Keratinocyte (primary cell): ENCODE results near the gene FBLN7. TPM values are rescaled to one million over a fixed set of nuclear protein-coding genes. Genes with fewer than 3 reads are reported as not detected.

ENCODE experiments used
- DNase-seq: peaks from one replicate; pipeline ENCODE4 v3.0.0-alpha.2; 2011; ENCODE audit warnings: low read depth, missing footprints, low spot score
- FAIRE-seq: peaks from 2 replicates; lab custom pipeline; 2011; peaks lifted over from hg19 to GRCh38; lab: Jason Lieb, UNC
- H2AFZ ChIP-seq: 2 replicates; pipeline ENCODE4 v1.6.0; 2012; ENCODE audit warnings: low read length, control low read depth, inconsistent platforms; ENCODE audit not compliant: control insufficient read depth
- H3K27ac ChIP-seq: 2 replicates; pipeline ENCODE4 v1.5.1; 2011; ENCODE audit warnings: low read length; ENCODE audit not compliant: control insufficient read depth, insufficient read depth
- H3K27me3 ChIP-seq: 3 replicates; pipeline ENCODE4 v1.6.0; 2011; ENCODE audit warnings: low read length; ENCODE audit not compliant: control insufficient read depth, insufficient read depth; ENCODE audit errors: extremely low read depth
- H3K36me3 ChIP-seq, 2 experiments: 2 replicates in 1 of 2; 3 replicates in 1 of 2; pipeline ENCODE4 v1.5.1; 2011; ENCODE audit warnings: low read length in 2 of 2, mild to moderate bottlenecking in 1 of 2; ENCODE audit not compliant: control insufficient read depth in 2 of 2, insufficient read depth in 2 of 2; ENCODE audit errors: extremely low read depth in 1 of 2
- H3K4me1 ChIP-seq: 3 replicates; pipeline ENCODE4 v1.5.1; 2011; ENCODE audit warnings: low read length; ENCODE audit not compliant: control insufficient read depth, insufficient read depth; ENCODE audit errors: extremely low read depth
- H3K4me2 ChIP-seq: 3 replicates; pipeline ENCODE4 v1.6.0; 2011; ENCODE audit warnings: low read depth, low read length; ENCODE audit not compliant: control insufficient read depth, insufficient read depth; ENCODE audit errors: extremely low read depth
- H3K4me3 ChIP-seq, 3 experiments: fragments of 200-600 bp in 1 of 3; sonication (generic) in 1 of 3; 2 replicates in 2 of 3; 3 replicates in 1 of 3; pipeline ENCODE4 v1.5.1; 2011 to 2016; ENCODE audit warnings: low read length in 3 of 3, mild to moderate bottlenecking in 3 of 3, control low read depth in 2 of 3, inconsistent platforms in 1 of 3, low read depth in 1 of 3, mixed read lengths in 1 of 3, mixed run types in 1 of 3, moderate library complexity in 1 of 3; ENCODE audit not compliant: control insufficient read depth in 2 of 3, insufficient read depth in 2 of 3; ENCODE audit errors: extremely low read depth in 1 of 3
- H3K79me2 ChIP-seq: 2 replicates; pipeline ENCODE4 v1.6.0; 2012; ENCODE audit warnings: low read length; ENCODE audit not compliant: control insufficient read depth, insufficient read depth
- H3K9ac ChIP-seq: 3 replicates; pipeline ENCODE4 v1.6.0; 2011; ENCODE audit warnings: low read length; ENCODE audit not compliant: control insufficient read depth, insufficient read depth; ENCODE audit errors: extremely low read depth
- H3K9me1 ChIP-seq: 3 replicates; pipeline ENCODE4 v1.6.0; 2011; ENCODE audit warnings: low read length; ENCODE audit not compliant: control insufficient read depth, insufficient read depth; ENCODE audit errors: extremely low read depth
- H3K9me3 ChIP-seq: 2 replicates; pipeline ENCODE4 v1.5.1; 2012; ENCODE audit warnings: low read depth, low read length; ENCODE audit not compliant: control insufficient read depth
- H4K20me1 ChIP-seq: 3 replicates; pipeline ENCODE4 v1.6.0; 2011; ENCODE audit warnings: low read length; ENCODE audit not compliant: control insufficient read depth, insufficient read depth; ENCODE audit errors: extremely low read depth
- CTCF ChIP-seq, 3 experiments: IDR thresholded peaks in 1 of 3; conservative IDR thresholded peaks in 1 of 3; optimal IDR thresholded peaks in 1 of 3; 2 replicates in 2 of 3; 3 replicates in 1 of 3; pipeline versions ENCODE3 to v1.5.1; 2011; ENCODE audit warnings: low read length in 3 of 3, mild to moderate bottlenecking in 3 of 3, moderate library complexity in 2 of 3, control low read depth in 1 of 3, inconsistent platforms in 1 of 3; ENCODE audit not compliant: insufficient read depth in 2 of 3; ENCODE audit errors: extremely low read depth in 1 of 3
- EZH2 ChIP-seq: IDR thresholded peaks from one replicate; pipeline ENCODE4 v1.6.1; 2012; ENCODE audit warnings: inconsistent platforms, mild to moderate bottlenecking, low read length, moderate library complexity
- dilution Hi-C: fragments of 300-500 bp; cut with MboI; formaldehyde crosslinking; loops from one replicate; pipeline ENCODE4 v1.7.0; 2020; ENCODE audit warnings: low sequenced_read_pairs; ENCODE audit not compliant: extremely low pct_ligation_motif_present
- polyA plus RNA-seq, 5 experiments: library from polyadenylated mRNA; depleted of rRNA in 3 of 5; stranded (reverse) in 3 of 5; stranded (forward) in 1 of 5; unstranded in 1 of 5; fragments of >200 nt; gene quantifications; 1 replicate in 1 of 5; 2 replicates in 3 of 5; 3 replicates in 1 of 5; pipeline versions ENCODE4 v1.2.1 to v1.2.3, GENCODE V29; 2011 to 2012; ENCODE audit warnings: missing spikeins in 2 of 5, low read depth in 1 of 5, low replicate concordance in 1 of 5

FBLN7 gene
- polyA plus RNA-seq, 1 donor (not counting 4 experiments of a cell fraction or from before 2014, with no cell fraction given), result not detected

- Histone ChIP-seq H3K4me3 (no peak overlapping the region), H3K27ac (no peak overlapping the region), H2AFZ (no peak overlapping the region), H3K27me3 (peaks cover 18% of the 10 kb centered on the region), H3K9me1 (no peaks in the 10 kb centered on the region), H3K79me2 (no peaks in the 10 kb centered on the region), H3K9ac (no peak overlapping the region), H3K4me2 (no peak overlapping the region), H3K9me3 (no peaks in the 10 kb centered on the region), H3K36me3 (no peaks in the 10 kb centered on the region), H3K4me1 (no peaks in the 10 kb centered on the region), H4K20me1 (no peaks in the 10 kb centered on the region)
- no peak for FAIRE-seq
- no peak for DNase-seq
- no peak for TF ChIP-seq CTCF (optimal IDR thresholded peaks at IDR 0.05 in 1 of 3, IDR thresholded peaks at IDR 0.05 in 1 of 3, conservative IDR thresholded peaks at IDR 0.05 in 1 of 3; ENCODE audit: extremely low read depth in 1 of 3, insufficient read depth in 2 of 3, low read length in 3 of 3)
- no peak for TF ChIP-seq EZH2
- dilution Hi-C loops, result no loop called here
Observed at GRCh38 chr2:112182581-112183034, 44.4 kb downstream of the FBLN7 start.

GRCh38 chr2:112183327-112184025 is 45.3 kb downstream of the FBLN7 start:
- DNase-seq, result no peak
- peaks cover 18% of the 10 kb centered on the region for H3K27me3 ChIP-seq
- no peak overlapping the region for H2AFZ ChIP-seq
- H3K4me2 ChIP-seq, result no peak overlapping the region
- no peak for FAIRE-seq
- H3K4me3 ChIP-seq, result no peak overlapping the region
- no peaks in the 10 kb centered on the region for H3K36me3 ChIP-seq
- H3K9me1 ChIP-seq, result no peaks in the 10 kb centered on the region
- no peaks in the 10 kb centered on the region for H3K9me3 ChIP-seq
- H4K20me1 ChIP-seq, result no peaks in the 10 kb centered on the region
- no peak for TF ChIP-seq EZH2
- TF ChIP-seq CTCF (optimal IDR thresholded peaks at IDR 0.05 in 1 of 3, IDR thresholded peaks at IDR 0.05 in 1 of 3, conservative IDR thresholded peaks at IDR 0.05 in 1 of 3; ENCODE audit: extremely low read depth in 1 of 3, insufficient read depth in 2 of 3, low read length in 3 of 3), result no peak
- dilution Hi-C loops, result no loop called here
- H3K9ac ChIP-seq, result no peak overlapping the region
- no peaks in the 10 kb centered on the region for H3K79me2 ChIP-seq
- H3K4me1 ChIP-seq, result peaks cover 8% of the 10 kb centered on the region
- no peak overlapping the region for H3K27ac ChIP-seq
